ENCODE measurements around the gene ABHD17C.

Gene ABHD17C

GRCh38 chr15:80727596-80727995 is 32.5 kb downstream of the ABHD17C start:
- H3K4me3 ChIP-seq (ENCODE audit: low read length): no peak overlapping the region

GRCh38 chr15:80730387-80730786 is 35.3 kb downstream of the ABHD17C start:
- no peak for DNase-seq
- Histone ChIP-seq H3F3A (ENCODE audit: insufficient read depth, low read length) (no peaks in the 10 kb centered on the region), H3K27me3 (replicated peaks; ENCODE audit: insufficient read depth, low read length) (no peaks in the 10 kb centered on the region), H2AFZ (ENCODE audit: low read length) (no peak overlapping the region), H3K27ac (ENCODE audit: low read length) (no peak overlapping the region), H3K9me3 (replicated peaks; ENCODE audit: insufficient read depth, low read length) (no peaks in the 10 kb centered on the region), H3K4me1 (ENCODE audit: low read length) (no peaks in the 10 kb centered on the region), H3K4me2 (ENCODE audit: low read depth, low read length) (no peak overlapping the region), H3K4me3 (ENCODE audit: low read length) (no peak overlapping the region), H3K36me3 (replicated peaks; ENCODE audit: insufficient read depth, low read length) (no peaks in the 10 kb centered on the region), H3K79me2 (ENCODE audit: low read length) (peaks cover 6% of the 10 kb centered on the region; the same call in 1 of the 2 replicates), H3K9me2 (replicated peaks; ENCODE audit: insufficient read depth, low read length) (no peaks in the 10 kb centered on the region), H4K20me1 (ENCODE audit: insufficient read depth, low read length) (no peaks in the 10 kb centered on the region), H3K9ac (ENCODE audit: low read length) (no peak overlapping the region)
- TF ChIP-seq CTCF (IDR thresholded peaks at IDR 0.05; ENCODE audit: low read length) (no peak), EZH2 (optimal IDR thresholded peaks at IDR 0.05; ENCODE audit: low read depth, low read length) (no peak)

More at GRCh38 chr15:80727596-80727995, 32.5 kb downstream of the ABHD17C start:
- H3K4me1 ChIP-seq (ENCODE audit: low read length): no peaks in the 10 kb centered on the region
- no peak for DNase-seq
- peaks cover 17% of the 10 kb centered on the region; the same call in 1 of the 2 replicates for H3K79me2 ChIP-seq (ENCODE audit: low read length)
- no peak overlapping the region for H2AFZ ChIP-seq (ENCODE audit: low read length)
- no peaks in the 10 kb centered on the region for H3K27me3 ChIP-seq (replicated peaks; ENCODE audit: insufficient read depth, low read length)
- TF ChIP-seq CTCF (IDR thresholded peaks at IDR 0.05; ENCODE audit: low read length) (no peak), EZH2 (optimal IDR thresholded peaks at IDR 0.05; ENCODE audit: low read depth, low read length) (no peak), EZH2phosphoT487 (IDR thresholded peaks at IDR 0.05; ENCODE audit: low read length) (no peak)
- H3K9me3 ChIP-seq (replicated peaks; ENCODE audit: insufficient read depth, low read length): no peaks in the 10 kb centered on the region
- H3K9ac ChIP-seq (ENCODE audit: low read length): no peak overlapping the region
- H4K20me1 ChIP-seq (ENCODE audit: insufficient read depth, low read length): no peaks in the 10 kb centered on the region
- H3K4me2 ChIP-seq (ENCODE audit: low read depth, low read length): no peak overlapping the region
- H3F3A ChIP-seq (ENCODE audit: insufficient read depth, low read length): no peaks in the 10 kb centered on the region
- no peaks in the 10 kb centered on the region for H3K36me3 ChIP-seq (replicated peaks; ENCODE audit: insufficient read depth, low read length)
- H3K27ac ChIP-seq (ENCODE audit: low read length): no peak overlapping the region
- H3K9me2 ChIP-seq (replicated peaks; ENCODE audit: insufficient read depth, low read length): no peaks in the 10 kb centered on the region

DNA sequence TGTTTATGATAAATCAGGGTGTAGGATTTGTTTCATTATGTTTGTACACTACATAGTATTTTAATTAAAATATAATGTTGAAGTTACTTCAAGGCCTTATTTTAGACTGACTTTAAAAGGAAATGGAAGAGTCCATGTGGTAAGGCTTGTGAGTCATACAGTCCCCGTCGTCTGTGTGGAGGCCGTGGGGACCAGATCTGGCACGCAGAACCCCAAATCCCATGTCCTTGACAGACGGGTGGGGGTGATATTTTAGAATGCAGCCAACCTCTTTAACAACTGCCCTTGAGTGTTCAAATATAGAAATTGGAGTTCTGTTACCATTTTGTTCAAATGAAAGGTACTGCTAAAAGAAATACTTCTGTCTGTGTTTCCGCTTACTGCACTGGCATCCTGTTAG is 35.8 kb downstream of the ABHD17C start:
- Histone ChIP-seq H3F3A (ENCODE audit: insufficient read depth, low read length) (no peaks in the 10 kb centered on the region), H3K27me3 (replicated peaks; ENCODE audit: insufficient read depth, low read length) (no peaks in the 10 kb centered on the region), H3K4me2 (ENCODE audit: low read depth, low read length) (no peak overlapping the region), H3K4me1 (ENCODE audit: low read length) (no peaks in the 10 kb centered on the region), H3K79me2 (ENCODE audit: low read length) (peaks cover 6% of the 10 kb centered on the region; the same call in 1 of the 2 replicates), H3K9me2 (replicated peaks; ENCODE audit: insufficient read depth, low read length) (no peaks in the 10 kb centered on the region), H4K20me1 (ENCODE audit: insufficient read depth, low read length) (no peaks in the 10 kb centered on the region), H3K36me3 (replicated peaks; ENCODE audit: insufficient read depth, low read length) (no peaks in the 10 kb centered on the region), H3K27ac (ENCODE audit: low read length) (no peak overlapping the region), H3K4me3 (ENCODE audit: low read length) (no peak overlapping the region), H3K9ac (ENCODE audit: low read length) (no peak overlapping the region), H3K9me3 (replicated peaks; ENCODE audit: insufficient read depth, low read length) (no peaks in the 10 kb centered on the region), H2AFZ (ENCODE audit: low read length) (no peak overlapping the region)
- TF ChIP-seq EZH2 (optimal IDR thresholded peaks at IDR 0.05; ENCODE audit: low read depth, low read length): no peak
- TF ChIP-seq EZH2phosphoT487 (IDR thresholded peaks at IDR 0.05; ENCODE audit: low read length): no peak
- TF ChIP-seq CTCF (IDR thresholded peaks at IDR 0.05; ENCODE audit: low read length): no peak
- no peak for DNase-seq

Measured in MM.1S (cell line).